IPS-20b (cell line): ENCODE results near the gene ST6GAL1.

ENCODE experiments used
- H3K27ac ChIP-seq: one replicate; pipeline ENCODE4 v1.5.1; 2013; ENCODE audit warnings: low read length
- H3K27me3 ChIP-seq: 2 replicates; pipeline ENCODE4 v1.6.1; 2013; ENCODE audit warnings: mild to moderate bottlenecking, low read length, inconsistent platforms; ENCODE audit not compliant: insufficient read depth
- H3K36me3 ChIP-seq: 2 replicates; pipeline ENCODE4 v1.6.1; 2013; ENCODE audit warnings: low read depth, mild to moderate bottlenecking, inconsistent platforms, low read length, moderate library complexity; ENCODE audit not compliant: insufficient read depth
- H3K4me1 ChIP-seq: 2 replicates; pipeline ENCODE4 v1.6.1; 2013; ENCODE audit warnings: mild to moderate bottlenecking, control low read depth, inconsistent platforms, low read length, moderate library complexity; ENCODE audit not compliant: insufficient read depth
- H3K4me3 ChIP-seq: 2 replicates; pipeline ENCODE4 v1.5.1; 2013; ENCODE audit warnings: mild to moderate bottlenecking, low read length, inconsistent platforms
- H3K9ac ChIP-seq: 2 replicates; pipeline ENCODE4 v1.6.1; 2013; ENCODE audit warnings: low read depth, mild to moderate bottlenecking, inconsistent platforms, low read length, moderate library complexity
- H3K9me3 ChIP-seq: 2 replicates; pipeline ENCODE4 v1.6.1; 2013; ENCODE audit warnings: mild to moderate bottlenecking, low read depth, low read length, inconsistent platforms; ENCODE audit not compliant: insufficient read depth

The ST6GAL1 gene

GRCh38 chr3:186976837-186977750 lies 46.8 kb downstream of the ST6GAL1 start:
- Histone ChIP-seq H3K27ac (no peak overlapping the region), H3K9ac (no peak overlapping the region), H3K27me3 (no peaks in the 10 kb centered on the region), H3K9me3 (no peaks in the 10 kb centered on the region), H3K36me3 (peaks cover 83% of the 10 kb centered on the region), H3K4me1 (peaks cover 6% of the 10 kb centered on the region; the same call in 1 of the 2 replicates), H3K4me3 (no peak overlapping the region)

DNA sequence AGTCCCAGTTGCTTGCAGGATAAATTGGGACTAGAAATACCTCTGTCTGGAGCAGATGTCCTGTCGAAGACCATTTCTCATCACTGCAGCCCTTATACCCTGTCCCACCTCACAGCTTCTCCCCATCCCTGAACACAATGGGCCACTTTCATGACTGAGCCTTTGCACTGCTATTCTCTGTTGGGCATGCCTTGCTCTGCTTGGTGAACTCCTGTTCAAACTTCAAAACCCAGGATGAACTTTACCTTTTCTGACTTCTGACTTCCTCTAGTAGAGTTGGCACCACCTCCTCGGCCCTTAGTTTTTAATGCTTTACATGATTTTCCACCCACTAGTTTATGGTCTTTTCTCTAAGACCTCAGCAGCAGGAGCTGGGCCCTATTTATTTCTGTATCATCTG lies 48.4 kb downstream of the ST6GAL1 start:
- no peaks in the 10 kb centered on the region for H3K27me3 ChIP-seq
- no peak overlapping the region for H3K9ac ChIP-seq
- H3K27ac ChIP-seq, result no peak overlapping the region
- H3K9me3 ChIP-seq, result no peaks in the 10 kb centered on the region
- no peak overlapping the region for H3K4me3 ChIP-seq
- peaks cover 84% of the 10 kb centered on the region for H3K36me3 ChIP-seq
- H3K4me1 ChIP-seq, result peaks cover 6% of the 10 kb centered on the region; the same call in 1 of the 2 replicates

GRCh38 chr3:186979852-186980251 lies 49.5 kb downstream of the ST6GAL1 start:
- peaks cover 6% of the 10 kb centered on the region; the same call in 1 of the 2 replicates for H3K4me1 ChIP-seq
- no peaks in the 10 kb centered on the region for H3K9me3 ChIP-seq
- H3K4me3 ChIP-seq, result no peak overlapping the region
- H3K9ac ChIP-seq, result no peak overlapping the region
- H3K36me3 ChIP-seq, result peaks cover 80% of the 10 kb centered on the region
- no peak overlapping the region for H3K27ac ChIP-seq
- no peaks in the 10 kb centered on the region for H3K27me3 ChIP-seq

GRCh38 chr3:186980989-186981388 lies 50.7 kb downstream of the ST6GAL1 start:
- Histone ChIP-seq H3K4me3 (no peak overlapping the region), H3K9me3 (no peaks in the 10 kb centered on the region), H3K36me3 (peaks cover 71% of the 10 kb centered on the region), H3K9ac (no peak overlapping the region), H3K27me3 (no peaks in the 10 kb centered on the region), H3K27ac (no peak overlapping the region), H3K4me1 (peaks cover 6% of the 10 kb centered on the region; the same call in 1 of the 2 replicates)

GRCh38 chr3:186983659-186984058 lies 53.3 kb downstream of the ST6GAL1 start:
- no peak overlapping the region for H3K9ac ChIP-seq
- no peaks in the 10 kb centered on the region for H3K27me3 ChIP-seq
- H3K9me3 ChIP-seq, result no peaks in the 10 kb centered on the region
- H3K36me3 ChIP-seq, result peaks cover 78% of the 10 kb centered on the region
- H3K27ac ChIP-seq, result no peak overlapping the region
- H3K4me3 ChIP-seq, result no peak overlapping the region
- H3K4me1 ChIP-seq, result no peaks in the 10 kb centered on the region; the same call in 1 of the 2 replicates

DNA sequence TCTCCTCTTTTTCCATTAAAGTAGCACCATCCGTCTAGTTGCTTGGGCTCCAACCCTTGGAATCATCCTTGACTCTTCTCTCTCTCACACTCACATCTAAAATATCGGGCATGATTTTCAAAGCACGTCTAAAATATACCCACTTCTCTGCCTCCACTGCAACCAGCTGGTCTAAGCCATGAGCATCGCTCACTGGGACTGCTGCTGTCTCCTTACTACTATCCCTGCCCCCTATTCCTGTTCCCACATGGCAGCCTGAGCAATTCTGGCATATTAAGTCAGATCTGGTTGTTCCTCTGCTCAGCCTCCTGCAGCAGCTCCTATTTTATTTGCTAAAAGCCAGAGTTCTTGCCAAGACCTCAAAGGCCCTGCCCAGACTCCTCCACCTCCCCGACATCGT lies 53.7 kb downstream of the ST6GAL1 start:
- no peak overlapping the region for H3K9ac ChIP-seq
- H3K4me1 ChIP-seq, result no peaks in the 10 kb centered on the region; the same call in 1 of the 2 replicates
- H3K4me3 ChIP-seq, result no peak overlapping the region
- no peaks in the 10 kb centered on the region for H3K9me3 ChIP-seq
- no peak overlapping the region for H3K27ac ChIP-seq
- peaks cover 75% of the 10 kb centered on the region for H3K36me3 ChIP-seq
- no peaks in the 10 kb centered on the region for H3K27me3 ChIP-seq

GRCh38 chr3:186985661-186986364 lies 55.5 kb downstream of the ST6GAL1 start:
- Histone ChIP-seq H3K9ac (no peak overlapping the region), H3K4me3 (no peak overlapping the region), H3K27me3 (no peaks in the 10 kb centered on the region), H3K9me3 (no peaks in the 10 kb centered on the region), H3K27ac (no peak overlapping the region), H3K36me3 (peaks cover 77% of the 10 kb centered on the region), H3K4me1 (no peaks in the 10 kb centered on the region; the same call in 1 of the 2 replicates)

GRCh38 chr3:186986406-186986805 lies 56.1 kb downstream of the ST6GAL1 start:
- Histone ChIP-seq H3K4me3 (no peak overlapping the region), H3K9me3 (no peaks in the 10 kb centered on the region), H3K9ac (no peak overlapping the region), H3K36me3 (peaks cover 77% of the 10 kb centered on the region), H3K4me1 (no peaks in the 10 kb centered on the region; the same call in 1 of the 2 replicates), H3K27ac (no peak overlapping the region), H3K27me3 (no peaks in the 10 kb centered on the region)

DNA sequence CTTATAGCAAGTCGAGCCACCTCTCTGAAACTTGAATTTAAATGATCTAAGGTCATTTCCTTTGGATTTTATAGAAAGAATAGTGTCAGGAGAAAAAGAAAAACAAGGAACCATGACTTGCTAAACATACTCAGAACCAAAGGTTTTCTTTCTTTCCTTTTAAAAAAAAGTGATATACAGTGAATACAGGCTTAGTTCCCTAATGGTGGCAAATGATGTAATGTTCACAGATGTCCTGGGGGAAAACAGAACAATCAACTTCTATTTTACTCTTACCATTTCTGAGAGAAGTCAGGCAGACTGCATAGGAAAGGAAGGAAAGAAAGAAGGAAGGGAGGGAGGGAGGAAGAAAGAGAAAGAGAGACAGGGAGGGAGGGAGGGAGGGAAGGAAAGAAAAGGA lies 56.5 kb downstream of the ST6GAL1 start:
- peaks cover 76% of the 10 kb centered on the region for H3K36me3 ChIP-seq
- H3K4me3 ChIP-seq, result no peak overlapping the region

DNA sequence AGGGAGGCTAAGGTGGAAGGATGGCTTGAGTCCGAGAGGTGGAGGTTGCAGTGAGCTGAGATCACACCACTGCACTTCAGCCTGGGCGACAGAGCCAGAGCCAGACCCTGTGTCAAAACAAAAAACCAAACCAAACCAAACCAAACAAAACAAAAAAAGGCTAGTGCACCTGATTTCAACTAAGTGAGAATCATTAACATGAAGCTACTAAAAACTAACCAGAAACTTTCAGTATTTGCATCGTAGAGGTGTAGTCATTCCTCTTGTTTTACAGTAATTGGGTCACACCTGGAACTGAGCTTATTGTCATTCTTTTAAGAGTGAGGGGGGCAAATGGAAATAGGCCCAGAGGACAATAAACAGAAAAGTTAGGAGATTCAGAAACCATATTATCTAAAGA lies 58.5 kb downstream of the ST6GAL1 start:
- Histone ChIP-seq H3K27ac (no peak overlapping the region), H3K4me3 (no peak overlapping the region), H3K9me3 (no peaks in the 10 kb centered on the region), H3K9ac (no peak overlapping the region), H3K36me3 (peaks cover 59% of the 10 kb centered on the region), H3K4me1 (peaks cover 4% of the 10 kb centered on the region; the same call in 1 of the 2 replicates), H3K27me3 (no peaks in the 10 kb centered on the region)

More for the DNA sequence above, 56.5 kb downstream of the ST6GAL1 start:
- H3K27me3 ChIP-seq, result no peaks in the 10 kb centered on the region
- H3K9me3 ChIP-seq, result no peaks in the 10 kb centered on the region
- H3K4me1 ChIP-seq, result no peaks in the 10 kb centered on the region; the same call in 1 of the 2 replicates
- no peak overlapping the region for H3K9ac ChIP-seq
- no peak overlapping the region for H3K27ac ChIP-seq

DNA sequence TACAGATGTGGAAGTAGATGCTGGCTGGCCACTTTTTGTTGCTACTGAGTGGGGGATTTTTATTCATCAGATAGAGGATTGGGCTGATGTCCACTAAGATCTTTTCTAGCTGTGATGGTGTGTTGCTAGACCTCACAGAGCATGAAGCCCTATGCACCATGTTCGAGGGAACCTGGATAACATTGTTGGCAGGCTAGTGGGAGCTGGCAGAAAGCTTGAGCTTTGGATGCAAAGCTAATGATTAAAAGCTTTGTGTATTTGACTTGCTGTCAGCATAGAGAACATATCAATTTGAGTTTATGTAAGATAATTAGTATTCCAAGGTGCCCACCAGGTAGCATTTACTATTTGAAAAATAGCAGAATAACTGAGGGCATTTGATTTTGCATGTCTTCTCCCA lies 59.1 kb downstream of the ST6GAL1 start:
- H3K27me3 ChIP-seq, result no peaks in the 10 kb centered on the region
- no peaks in the 10 kb centered on the region for H3K9me3 ChIP-seq
- peaks cover 57% of the 10 kb centered on the region for H3K36me3 ChIP-seq
- peaks cover 4% of the 10 kb centered on the region; the same call in 1 of the 2 replicates for H3K4me1 ChIP-seq
- H3K4me3 ChIP-seq, result no peak overlapping the region
- no peak overlapping the region for H3K27ac ChIP-seq
- no peak overlapping the region for H3K9ac ChIP-seq
